ENCODE data around the gene CDH5. TPM values are rescaled to one million over a fixed set of nuclear protein-coding genes. Genes with fewer than 3 reads are reported as not detected.
"Not testable (repeated sequence)": the region's sequence is repeated elsewhere in the genome, so short reads cannot be mapped to it uniquely, and the experiment has no call there.

Gene CDH5
- total and polyA plus RNA-seq, 7 donors, result 0.60 to 26.0 (median 12.6) TPM

DNA sequence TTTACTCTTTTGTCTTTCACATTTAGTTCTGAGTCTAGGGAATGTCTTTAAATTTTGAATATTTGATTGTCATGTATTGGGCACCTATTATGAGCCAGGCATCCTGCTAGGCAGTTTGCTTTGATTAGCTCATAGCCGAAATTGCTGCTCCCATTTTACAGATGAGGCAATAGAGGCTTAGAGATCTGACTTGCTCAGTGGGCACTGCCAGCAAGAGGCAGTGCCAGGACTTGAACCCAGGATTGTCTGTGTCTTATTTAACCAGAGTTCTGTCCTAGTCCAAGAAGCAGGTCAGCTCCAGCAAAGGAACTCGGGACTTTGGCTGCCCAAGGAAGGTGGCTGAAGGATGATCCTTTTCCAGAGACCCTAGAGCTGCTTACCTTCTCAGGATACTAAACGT lies 85.1 kb downstream of the CDH5 start:
- peak; percentile 22 for DNase-seq
- TF ChIP-seq CTCF (IDR thresholded peaks at IDR 0.05), result no peak
- TF ChIP-seq EP300 (IDR thresholded peaks at IDR 0.05), result no peak
- TF ChIP-seq POLR2A (IDR thresholded peaks at IDR 0.05), result no peak
- TF ChIP-seq POLR2AphosphoS5 (IDR thresholded peaks at IDR 0.05), result no peak
- 84 to 87% methylated on average over 3 of the region's 3 CpGs for WGBS, 2 donors
- no peak overlapping the region for H3K4me3 ChIP-seq
- no peaks in the 10 kb centered on the region for H3K36me3 ChIP-seq
- no peaks in the 10 kb centered on the region for H3K4me1 ChIP-seq
- intact Hi-C loops (cut with DNase I), result no loop called here
- no peak overlapping the region for H3K27ac ChIP-seq
- no peaks in the 10 kb centered on the region for H3K27me3 ChIP-seq
- H3K9me3 ChIP-seq, result no peaks in the 10 kb centered on the region

DNA sequence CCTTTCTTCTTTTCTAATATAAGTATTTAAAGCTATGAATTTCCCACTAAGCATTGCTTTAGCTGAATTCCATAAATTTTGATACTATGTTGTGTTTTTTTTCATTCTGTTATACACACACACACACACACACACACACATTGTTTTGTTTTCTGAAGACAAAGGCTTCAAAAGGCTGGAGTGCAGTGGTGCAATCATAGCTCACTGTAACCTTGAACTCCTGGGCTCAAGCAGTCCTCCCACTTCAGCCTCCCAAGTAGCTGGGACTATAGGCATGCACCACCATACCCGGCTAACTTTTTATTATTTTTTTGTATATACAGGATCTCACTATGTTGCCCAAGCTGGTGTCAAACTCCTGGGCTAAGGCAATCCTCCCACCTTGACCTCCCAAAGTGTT lies 86.7 kb downstream of the CDH5 start:
- intact Hi-C loops (cut with DNase I); H3K36me3 ChIP-seq; H3K4me1 ChIP-seq; H3K27ac ChIP-seq; H3K9me3 ChIP-seq; H3K4me3 ChIP-seq: not testable (repeated sequence)
- WGBS, 2 donors, result 90 to 92% methylated on average over 1 of the region's 1 CpG
- DNase-seq, result peak; percentile 2
- peaks cover 0 to 11% (median 5%) of the 10 kb centered on the region in 3 donors for H3K27me3 ChIP-seq

Other genes with a start within 250 kb of the CDH5 start
- under 1 TPM in 1 of 4 donors, not detected in 3; 0.41 TPM for gene BEAN1, start 60.6 kb downstream of the CDH5 start, total RNA-seq
- under 1 TPM in 1 of 3 donors, not detected in 2; 0.35 TPM for gene BEAN1, start 60.6 kb downstream of the CDH5 start, polyA plus RNA-seq
- 10 to 100 TPM; 17.6 to 32.7 (median 22.2) TPM for gene TK2, start 183.4 kb downstream of the CDH5 start, total RNA-seq
- 10 to 100 TPM in 2 of 3 donors, 1 to 10 TPM in 1; 9.6 to 15.0 (median 11.6) TPM for gene TK2, start 183.4 kb downstream of the CDH5 start, polyA plus RNA-seq
- 10 to 100 TPM; 24.1 to 53.6 (median 37.3) TPM for gene CKLF, start 185.9 kb downstream of the CDH5 start, total RNA-seq
- 10 to 100 TPM; 40.2 to 57.4 (median 48.6) TPM for gene CKLF, start 185.9 kb downstream of the CDH5 start, polyA plus RNA-seq
- 1 to 10 TPM in 3 of 4 donors, under 1 TPM in 1; 0.71 to 3.0 (median 1.6) TPM for gene CMTM1, start 199.7 kb downstream of the CDH5 start, total RNA-seq
- under 1 TPM in 1 of 3 donors, not detected in 2; 0.85 TPM for gene CMTM1, start 199.7 kb downstream of the CDH5 start, polyA plus RNA-seq
- gene CMTM2, start 212.8 kb downstream of the CDH5 start, total RNA-seq, result under 1 TPM in 1 of 4 donors, not detected in 3; 0.33 TPM
- not detected for gene CMTM2, start 212.8 kb downstream of the CDH5 start, polyA plus RNA-seq
- 10 to 100 TPM; 12.5 to 18.8 (median 17.3) TPM for gene CMTM3, start 238.0 kb downstream of the CDH5 start, total RNA-seq
- 10 to 100 TPM in 2 of 3 donors, 1 to 10 TPM in 1; 8.6 to 15.5 (median 10.2) TPM for gene CMTM3, start 238.0 kb downstream of the CDH5 start, polyA plus RNA-seq